B cell (primary cell): ENCODE results near the gene BPIFB3. TPM values are rescaled to one million over a fixed set of nuclear protein-coding genes. Genes with fewer than 3 reads are reported as not detected.

Experiments
- ATAC-seq: fragments of 200-7000 bp; cut with Tn5 transposase; one replicate; pipeline ENCODE4 v1.10.0; 2021; ENCODE audit warnings: low read depth, mild to moderate bottlenecking, moderate number of reproducible peaks, moderate library complexity
- CTCF ChIA-PET: fragments of 350-600 bp; sonication (Branson Sonifier 250); formaldehyde crosslinking; loops from one replicate; lab custom pipeline; 2021; ENCODE audit warnings: antibody characterized with exemption, inconsistent platforms; lab: Charles Lee
- POLR2A ChIA-PET: fragments of 350-600 bp; sonication (Branson Sonifier 250); formaldehyde crosslinking; loops from one replicate; lab custom pipeline; 2021; ENCODE audit warnings: antibody characterized with exemption; lab: Charles Lee
- DNase-seq: peaks from one replicate; pipeline ENCODE4 v3.0.0; 2013
- H2AFZ ChIP-seq: 2 replicates; pipeline ENCODE4 v1.6.1; 2012; ENCODE audit warnings: mild to moderate bottlenecking, low read depth, low read length; ENCODE audit not compliant: insufficient read depth, poor library complexity, severe bottlenecking
- H3K27ac ChIP-seq, 2 donors: 1 replicate in 1 of 2; 2 replicates in 1 of 2; pipeline ENCODE4 v1.5.1; 2012 to 2013; ENCODE audit warnings: low read length in 2 of 2, mild to moderate bottlenecking in 2 of 2, moderate library complexity in 1 of 2
- H3K27me3 ChIP-seq, 4 experiments: fragments of 200-600 bp in 1 of 4; sonication (generic) in 1 of 4; replicated peaks in 1 of 4; 1 replicate in 2 of 4; 2 replicates in 2 of 4; pipeline versions ENCODE4 v1.6.1 to v1.7.0; 2013 to 2016; ENCODE audit warnings: low read length in 3 of 4, mild to moderate bottlenecking in 2 of 4, mixed read lengths in 1 of 4, moderate library complexity in 1 of 4; ENCODE audit not compliant: insufficient read depth in 4 of 4, control insufficient read depth in 3 of 4; ENCODE audit errors: control extremely low read depth in 1 of 4
- H3K36me3 ChIP-seq, 2 experiments: replicated peaks in 1 of 2; 1 replicate in 1 of 2; 2 replicates in 1 of 2; pipeline versions ENCODE4 v1.6.1 to v1.7.1; 2013; ENCODE audit warnings: low read length in 1 of 2; ENCODE audit not compliant: insufficient read depth in 2 of 2, control insufficient read depth in 1 of 2; ENCODE audit errors: control extremely low read depth in 1 of 2, extremely low read depth in 1 of 2
- H3K4me1 ChIP-seq, 2 donors: fragments of 200-600 bp in 1 of 2; sonication (generic) in 1 of 2; 1 replicate in 1 of 2; 2 replicates in 1 of 2; pipeline versions ENCODE4 v1.5.1 to v1.6.1; 2013 to 2017; ENCODE audit warnings: low read length in 2 of 2; ENCODE audit not compliant: control insufficient read depth in 2 of 2, insufficient read depth in 2 of 2
- H3K4me2 ChIP-seq: replicated peaks from 2 replicates; pipeline ENCODE3; 2012; ENCODE audit warnings: mild to moderate bottlenecking, low read depth, low read length; ENCODE audit not compliant: poor library complexity, severe bottlenecking
- H3K4me3 ChIP-seq, 5 experiments: fragments of 200-600 bp in 1 of 5; sonication (generic) in 1 of 5; 1 replicate in 3 of 5; 2 replicates in 2 of 5; pipeline versions ENCODE4 v1.5.1 to v1.7.0; 2011 to 2016; ENCODE audit warnings: low read length in 4 of 5, mild to moderate bottlenecking in 4 of 5, low read depth in 2 of 5, control low read depth in 1 of 5, moderate library complexity in 1 of 5; ENCODE audit not compliant: insufficient read depth in 1 of 5; ENCODE audit errors: control extremely low read depth in 1 of 5, extremely low read depth in 1 of 5
- H3K79me2 ChIP-seq: fragments of 200-600 bp; sonication (generic); one replicate; pipeline ENCODE4 v1.6.0; 2016; ENCODE audit warnings: low read length; ENCODE audit not compliant: control insufficient read depth, insufficient read depth
- H3K9ac ChIP-seq: fragments of 200-600 bp; sonication (generic); 2 replicates; pipeline ENCODE4 v1.6.1; 2017; ENCODE audit warnings: mild to moderate bottlenecking, low read length, moderate library complexity
- H3K9me3 ChIP-seq, 3 donors: one replicate each; pipeline versions ENCODE4 v1.6.1 to v1.7.1; 2013; ENCODE audit warnings: low read length in 2 of 3; ENCODE audit not compliant: control insufficient read depth in 2 of 3, insufficient read depth in 1 of 3; ENCODE audit errors: control extremely low read depth in 1 of 3
- H4K20me1 ChIP-seq: 2 replicates; pipeline ENCODE4 v1.6.0; 2012; ENCODE audit warnings: mild to moderate bottlenecking, low read length; ENCODE audit not compliant: insufficient read depth, control insufficient read depth, poor library complexity, severe bottlenecking
- H3K27ac Mint-ChIP-seq: one replicate; pipeline ENCODE4 v1.8.0; 2021; ENCODE audit warnings: mixed read lengths
- H3K27me3 Mint-ChIP-seq: one replicate; pipeline ENCODE4 v1.8.0; 2021; ENCODE audit warnings: mixed read lengths
- H3K4me1 Mint-ChIP-seq: one replicate; pipeline ENCODE4 v1.8.0; 2021; ENCODE audit warnings: mixed read lengths
- H3K4me3 Mint-ChIP-seq: one replicate; pipeline ENCODE4 v1.8.0; 2021; ENCODE audit warnings: mixed read lengths
- H3K9me3 Mint-ChIP-seq: one replicate; pipeline ENCODE4 v1.8.0; 2022; ENCODE audit warnings: mixed read lengths; ENCODE audit not compliant: insufficient read depth
- CTCF ChIP-seq: fragments of 200-600 bp; IDR thresholded peaks from one replicate; pipeline ENCODE4 v1.8.0; 2022; ENCODE audit warnings: antibody characterized with exemption, mild to moderate bottlenecking
- EZH2 ChIP-seq: IDR thresholded peaks from 2 replicates; pipeline ENCODE4 v1.6.1; 2012; ENCODE audit warnings: borderline replicate concordance, low read depth, mild to moderate bottlenecking, moderate library complexity, low read length; ENCODE audit not compliant: insufficient read depth, poor library complexity, severe bottlenecking
- WGBS: methylation state at CpG from one replicate; pipeline ENCODE4 v1.1.5; 2013; ENCODE audit warnings: missing lambda C conversion rate; ENCODE audit not compliant: insufficient coverage; 5-methylcytosine and 5-hydroxymethylcytosine counted together
- intact Hi-C: fragments of 100-400 bp; cut with micrococcal nuclease; formaldehyde crosslinking; loops from one replicate; pipeline ENCODE4 v1.10.0; 2022
- polyA plus RNA-seq: library from polyadenylated mRNA; depleted of rRNA; stranded (reverse); fragments of >200 nt; gene quantifications from 2 replicates; pipeline ENCODE4 v1.2.3, GENCODE V29; 2012
- total RNA-seq, 2 donors: library from RNA; stranded (reverse); fragments of 120-200 nt in 1 of 2; gene quantifications; 1 replicate in 1 of 2; 2 replicates in 1 of 2; pipeline versions ENCODE4 v1.2.3 to v1.2.4, GENCODE V29; 2013 to 2022

The BPIFB3 gene
- total and polyA plus RNA-seq, 2 donors (not counting 1 experiment from before 2014, with no cell fraction given) = not detected

- H3K36me3 ChIP-seq = no peaks in the 10 kb centered on the region
- ChIA-PET CTCF (no interaction called here), POLR2A (no interaction called here)
- Mint-ChIP-seq H3K4me1 (no peaks in the 10 kb centered on the region), H3K9me3 (peaks cover 4% of the 10 kb centered on the region), H3K27ac (no peak within 1 kb of the TSS), H3K4me3 (no peak within 1 kb of the TSS), H3K27me3 (peaks cover 9% of the 10 kb centered on the region)
- no peak within 1 kb of the TSS for H2AFZ ChIP-seq
- H3K27ac ChIP-seq = no peak within 1 kb of the TSS
- no peaks in the 10 kb centered on the region for H3K4me1 ChIP-seq
- TF ChIP-seq CTCF (no peak), EZH2 (no peak)
- ATAC-seq (no peak), DNase-seq (no peak)
- intact Hi-C loops = no loop called here
- no peak within 1 kb of the TSS for H3K4me2 ChIP-seq
- H3K27me3 ChIP-seq = peaks cover 0 to 7% (median 0%) of the 10 kb centered on the region in 4 experiments
- H3K9ac ChIP-seq = no peak within 1 kb of the TSS
- H3K9me3 ChIP-seq = peaks cover 0 to 8% (median 4%) of the 10 kb centered on the region in 3 donors
- H3K79me2 ChIP-seq = no peaks in the 10 kb centered on the region
- H3K4me3 ChIP-seq = no peak within 1 kb of the TSS
- WGBS = 95% methylated on average over 7 of the region's 10 CpGs
- H4K20me1 ChIP-seq = no peaks in the 10 kb centered on the region
Measured at GRCh38 chr20:33031531-33031930, 22.2 kb upstream of the BPIFB3 start, which contains the start of gene BPIFB6. TSS of gene BPIFB6 (plus strand) at chr20:33031648. CDS start at chr20:33031648, 0 bp downstream.

- Histone ChIP-seq H3K36me3 (no peaks in the 10 kb centered on the region), H3K27me3 (peaks cover 0 to 7% (median 0%) of the 10 kb centered on the region in 4 experiments), H3K79me2 (no peaks in the 10 kb centered on the region), H3K9ac (no peak overlapping the region), H3K9me3 (peaks cover 0 to 8% (median 4%) of the 10 kb centered on the region in 3 donors), H3K4me1 (no peaks in the 10 kb centered on the region), H3K27ac (no peak overlapping the region), H4K20me1 (no peaks in the 10 kb centered on the region), H2AFZ (no peak overlapping the region), H3K4me3 (no peak overlapping the region), H3K4me2 (no peak overlapping the region)
- TF ChIP-seq CTCF = no peak
- TF ChIP-seq EZH2 = no peak
- Mint-ChIP-seq H3K4me1 (no peaks in the 10 kb centered on the region), H3K27ac (no peak overlapping the region), H3K27me3 (peaks cover 9% of the 10 kb centered on the region), H3K9me3 (peaks cover 4% of the 10 kb centered on the region), H3K4me3 (no peak overlapping the region)
- WGBS = 93% methylated on average over 4 of the region's 6 CpGs
- intact Hi-C loops = no loop called here
- CTCF ChIA-PET = no interaction called here
- DNase-seq = no peak
- POLR2A ChIA-PET = no interaction called here
- no peak for ATAC-seq
Measured at GRCh38 chr20:33032555-33032954, 21.1 kb upstream of the BPIFB3 start.
